RWPE2 (cell line): ENCODE measurements around the gene SEMA4B.

Experiments
- ATAC-seq: fragments of 200-7000 bp; cut with Tn5 transposase; 3 replicates; pipeline ENCODE4 v1.9.1; 2021; ENCODE audit warnings: low read depth
- DNase-seq: peaks from one replicate; pipeline ENCODE4 v3.0.0-alpha.2; 2020; ENCODE audit warnings: low spot score
- H3K27ac ChIP-seq: fragments of 450-650 bp; 2 replicates; pipeline ENCODE4 v1.5.1; 2017; ENCODE audit warnings: mild to moderate bottlenecking; ENCODE audit not compliant: poor library complexity, severe bottlenecking
- H3K27me3 ChIP-seq: fragments of 250-450 bp; sonication (Bioruptor Pico); 2 replicates; pipeline ENCODE4 v1.5.1; 2021; ENCODE audit warnings: mild to moderate bottlenecking, moderate library complexity; ENCODE audit not compliant: insufficient read depth, poor library complexity, severe bottlenecking
- H3K36me3 ChIP-seq: fragments of 250-450 bp; sonication (Bioruptor Pico); 2 replicates; pipeline ENCODE4 v1.5.1; 2020; ENCODE audit warnings: low read depth, mild to moderate bottlenecking, moderate library complexity
- H3K4me1 ChIP-seq: fragments of 250-450 bp; sonication (Bioruptor Pico); 2 replicates; pipeline ENCODE4 v1.5.1; 2021; ENCODE audit warnings: mild to moderate bottlenecking, moderate library complexity; ENCODE audit not compliant: insufficient read depth, poor library complexity, severe bottlenecking
- H3K4me3 ChIP-seq: fragments of 250-450 bp; sonication (Bioruptor Pico); 2 replicates; pipeline ENCODE4 v1.5.1; 2021; ENCODE audit warnings: mild to moderate bottlenecking, moderate library complexity; ENCODE audit not compliant: severe bottlenecking
- H3K9me3 ChIP-seq: fragments of 250-450 bp; sonication (Bioruptor Pico); 2 replicates; pipeline ENCODE4 v1.5.1; 2021; ENCODE audit warnings: mild to moderate bottlenecking, moderate library complexity; ENCODE audit not compliant: severe bottlenecking
- TF ChIP-seq, protein P1 (sequence below): fragments of 450-650 bp; IDR thresholded peaks from one replicate; pipeline ENCODE4 v1.5.1; 2017; ENCODE audit warnings: mild to moderate bottlenecking, moderate library complexity; ENCODE audit not compliant: poor library complexity, severe bottlenecking

Gene SEMA4B

DNA sequence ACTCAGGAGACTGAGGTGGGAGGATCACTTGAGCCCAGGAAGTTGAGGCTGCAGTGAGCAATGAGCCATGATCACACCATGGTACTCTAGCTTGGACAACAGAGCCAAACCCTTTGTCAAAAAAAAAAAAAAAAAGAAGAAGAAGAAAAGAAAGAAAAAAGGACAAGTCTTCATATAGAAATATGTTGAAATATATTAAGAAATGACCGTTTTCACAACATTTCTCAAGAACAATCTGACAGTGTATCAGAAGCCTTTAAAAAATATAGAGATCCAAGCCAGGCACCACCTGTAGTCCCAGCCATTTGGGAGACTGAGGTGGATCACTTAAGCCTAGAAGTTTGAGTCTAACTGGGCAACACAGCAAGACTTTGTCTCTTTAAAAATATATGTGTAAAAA lies 29.5 kb upstream of the SEMA4B start:
- H3K27me3 ChIP-seq, result no peaks in the 10 kb centered on the region
- H3K4me3 ChIP-seq, result no peak overlapping the region
- H3K9me3 ChIP-seq, result no peaks in the 10 kb centered on the region
- no peaks in the 10 kb centered on the region for H3K36me3 ChIP-seq
- H3K27ac ChIP-seq, result peak overlapping the region; percentile 0
- no peak for DNase-seq
- TF ChIP-seq, protein P1, sequence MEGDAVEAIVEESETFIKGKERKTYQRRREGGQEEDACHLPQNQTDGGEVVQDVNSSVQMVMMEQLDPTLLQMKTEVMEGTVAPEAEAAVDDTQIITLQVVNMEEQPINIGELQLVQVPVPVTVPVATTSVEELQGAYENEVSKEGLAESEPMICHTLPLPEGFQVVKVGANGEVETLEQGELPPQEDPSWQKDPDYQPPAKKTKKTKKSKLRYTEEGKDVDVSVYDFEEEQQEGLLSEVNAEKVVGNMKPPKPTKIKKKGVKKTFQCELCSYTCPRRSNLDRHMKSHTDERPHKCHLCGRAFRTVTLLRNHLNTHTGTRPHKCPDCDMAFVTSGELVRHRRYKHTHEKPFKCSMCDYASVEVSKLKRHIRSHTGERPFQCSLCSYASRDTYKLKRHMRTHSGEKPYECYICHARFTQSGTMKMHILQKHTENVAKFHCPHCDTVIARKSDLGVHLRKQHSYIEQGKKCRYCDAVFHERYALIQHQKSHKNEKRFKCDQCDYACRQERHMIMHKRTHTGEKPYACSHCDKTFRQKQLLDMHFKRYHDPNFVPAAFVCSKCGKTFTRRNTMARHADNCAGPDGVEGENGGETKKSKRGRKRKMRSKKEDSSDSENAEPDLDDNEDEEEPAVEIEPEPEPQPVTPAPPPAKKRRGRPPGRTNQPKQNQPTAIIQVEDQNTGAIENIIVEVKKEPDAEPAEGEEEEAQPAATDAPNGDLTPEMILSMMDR, result no peak
- ATAC-seq, result no peak
- peaks cover 17% of the 10 kb centered on the region for H3K4me1 ChIP-seq

DNA sequence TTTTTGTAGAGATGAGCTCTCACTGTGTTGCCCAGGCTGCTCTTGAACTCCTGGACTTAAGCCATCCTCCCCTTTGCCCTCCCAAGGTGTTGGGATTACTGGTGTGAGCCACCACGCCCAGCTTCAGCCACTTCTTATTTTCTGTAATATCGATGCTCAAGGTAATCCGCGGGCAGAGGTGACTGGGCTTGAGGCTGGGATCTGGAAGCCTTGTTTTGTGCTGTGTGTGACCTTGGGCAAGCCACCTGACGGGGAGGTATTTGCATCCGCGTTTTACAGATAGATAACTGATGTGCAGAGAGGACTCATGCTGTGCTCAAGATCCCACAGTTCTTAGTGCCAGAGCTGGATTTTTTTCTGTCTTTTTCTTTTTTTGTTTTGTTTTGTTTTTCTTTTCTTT lies 27.8 kb upstream of the SEMA4B start:
- no peaks in the 10 kb centered on the region for H3K36me3 ChIP-seq
- no peak for ATAC-seq
- no peak overlapping the region for H3K27ac ChIP-seq
- no peak for DNase-seq
- TF ChIP-seq, protein P1, result no peak
- H3K27me3 ChIP-seq, result no peaks in the 10 kb centered on the region
- no peaks in the 10 kb centered on the region for H3K9me3 ChIP-seq
- H3K4me1 ChIP-seq, result peaks cover 6% of the 10 kb centered on the region
- H3K4me3 ChIP-seq, result no peak overlapping the region

DNA sequence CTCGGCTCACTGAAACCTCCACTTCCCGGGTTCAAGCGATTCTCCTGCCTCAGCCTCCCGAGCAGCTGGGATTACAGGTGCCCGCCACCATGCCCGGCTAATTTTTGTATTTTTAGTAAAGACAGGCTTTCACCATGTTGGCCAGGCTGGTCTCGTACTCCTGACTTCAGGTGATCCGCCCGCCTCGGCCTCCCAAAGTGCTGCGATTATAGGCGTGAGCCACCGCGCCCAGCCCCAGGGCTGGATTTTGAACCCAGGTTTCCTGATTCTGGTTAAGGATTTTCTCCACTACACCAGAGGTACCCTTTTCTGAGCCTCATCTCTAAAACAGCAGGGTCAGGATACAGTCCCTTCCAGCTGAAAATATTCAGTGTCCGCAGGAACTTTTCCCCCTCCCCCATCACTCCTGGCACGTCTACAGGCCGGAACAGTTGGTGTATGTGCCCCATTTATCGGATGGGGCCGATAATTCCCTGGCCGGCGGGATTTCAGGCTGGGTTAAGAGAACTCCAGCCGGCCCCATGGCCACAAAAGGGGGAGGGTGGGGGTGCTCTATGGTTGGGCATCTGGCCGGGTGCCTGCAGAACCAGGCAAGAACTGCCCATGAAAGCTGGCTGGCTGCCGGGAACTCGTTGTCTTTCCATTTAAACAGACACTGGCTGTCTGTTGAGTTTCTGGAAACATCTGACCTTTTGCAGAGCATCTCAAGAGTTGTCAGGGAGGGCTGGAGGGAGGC lies 26.8 kb upstream of the SEMA4B start:
- peak overlapping the region; percentile 7 for H3K27ac ChIP-seq
- H3K27me3 ChIP-seq, result no peaks in the 10 kb centered on the region
- H3K36me3 ChIP-seq, result no peaks in the 10 kb centered on the region
- TF ChIP-seq, protein P1, result no peak
- no peak for DNase-seq
- H3K9me3 ChIP-seq, result no peaks in the 10 kb centered on the region
- H3K4me1 ChIP-seq, result peaks cover 5% of the 10 kb centered on the region
- H3K4me3 ChIP-seq, result no peak overlapping the region
- ATAC-seq, result peak; percentile 35; the same call in 1 of the 3 replicates

DNA sequence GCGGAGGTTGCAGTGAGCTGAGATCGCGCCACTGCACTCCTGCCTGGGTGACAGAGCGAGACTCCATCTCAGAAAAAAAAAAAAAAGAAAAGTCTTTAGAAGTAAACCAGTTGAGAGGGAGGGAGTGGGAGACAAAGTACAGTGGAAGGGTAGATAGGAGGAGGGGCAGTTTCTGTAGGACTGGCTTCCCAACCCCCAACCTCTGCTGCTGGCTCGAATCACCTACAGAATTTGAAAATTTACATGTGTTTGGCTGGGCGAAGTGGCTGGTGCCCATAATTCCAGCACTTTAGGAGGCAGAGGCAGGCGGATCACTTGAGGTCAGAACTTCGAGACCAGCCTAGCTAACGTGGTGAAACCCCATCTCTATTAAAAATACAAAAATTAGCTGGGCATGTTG lies 24.1 kb upstream of the SEMA4B start:
- H3K27ac ChIP-seq, result no peak overlapping the region
- no peak for ATAC-seq

More for the DNA sequence above, 24.1 kb upstream of the SEMA4B start:
- TF ChIP-seq, protein P1, result no peak
- no peak overlapping the region for H3K4me3 ChIP-seq
- H3K27me3 ChIP-seq, result no peaks in the 10 kb centered on the region
- no peaks in the 10 kb centered on the region for H3K36me3 ChIP-seq
- no peak for DNase-seq
- peaks cover 7% of the 10 kb centered on the region for H3K4me1 ChIP-seq
- no peaks in the 10 kb centered on the region for H3K9me3 ChIP-seq
